Neural progenitor cell (in vitro differentiated cells): Measurements from ENCODE around the gene FAM149B1. TPM values are rescaled to one million over a fixed set of nuclear protein-coding genes. Genes with fewer than 3 reads are reported as not detected.

ENCODE experiments used
- DNase-seq: peaks from one replicate; pipeline ENCODE4 v3.0.0-alpha.2; 2016; ENCODE audit warnings: low spot score
- H2AFZ ChIP-seq: fragments of 200-600 bp; sonication (generic); replicated peaks from 2 replicates; pipeline ENCODE4 v1.6.1; 2016; ENCODE audit warnings: antibody characterized with exemption
- H3F3A ChIP-seq: fragments of 200-600 bp; sonication (generic); 2 replicates; pipeline ENCODE4 v1.6.1; 2016; ENCODE audit warnings: antibody characterized with exemption, low read depth
- H3K27ac ChIP-seq: fragments of 200-600 bp; sonication (generic); 2 replicates; pipeline ENCODE4 v1.5.1; 2016; ENCODE audit warnings: mild to moderate bottlenecking
- H3K27me3 ChIP-seq: fragments of 200-600 bp; sonication (generic); 2 replicates; pipeline ENCODE4 v1.6.1; 2016; ENCODE audit warnings: mild to moderate bottlenecking, moderate library complexity
- H3K36me3 ChIP-seq: fragments of 200-600 bp; sonication (generic); 2 replicates; pipeline ENCODE4 v1.5.1; 2016
- H3K4me1 ChIP-seq: fragments of 200-600 bp; sonication (generic); 2 replicates; pipeline ENCODE4 v1.6.1; 2016; ENCODE audit warnings: mixed run types
- H3K4me2 ChIP-seq: fragments of 200-600 bp; sonication (generic); 2 replicates; pipeline ENCODE4 v1.6.1; 2016
- H3K4me3 ChIP-seq: fragments of 200-600 bp; sonication (generic); 2 replicates; pipeline ENCODE4 v1.5.1; 2016
- H3K79me2 ChIP-seq: fragments of 200-600 bp; sonication (generic); 2 replicates; pipeline ENCODE4 v1.6.1; 2016; ENCODE audit warnings: low read depth
- H3K9ac ChIP-seq: fragments of 200-600 bp; sonication (generic); 2 replicates; pipeline ENCODE4 v1.6.1; 2016
- H3K9me3 ChIP-seq: fragments of 200-600 bp; sonication (generic); 2 replicates; pipeline ENCODE4 v1.5.1; 2016; ENCODE audit warnings: low read depth
- H4K20me1 ChIP-seq: fragments of 200-600 bp; sonication (generic); 2 replicates; pipeline ENCODE4 v1.6.1; 2016; ENCODE audit warnings: low read depth
- H3K27ac Mint-ChIP-seq: 3 replicates; pipeline ENCODE4 v1.8.0; 2021; ENCODE audit warnings: mixed read lengths
- H3K27me3 Mint-ChIP-seq: 2 replicates; pipeline ENCODE4 v1.8.0; 2022; ENCODE audit warnings: low read depth, mild to moderate bottlenecking, inconsistent platforms, moderate library complexity, mixed read lengths; ENCODE audit not compliant: insufficient read depth
- H3K36me3 Mint-ChIP-seq: 3 replicates; pipeline ENCODE4 v1.8.0; 2021; ENCODE audit warnings: mixed read lengths
- H3K4me1 Mint-ChIP-seq: 3 replicates; pipeline ENCODE4 v1.8.0; 2021; ENCODE audit warnings: mixed read lengths
- H3K4me3 Mint-ChIP-seq: 3 replicates; pipeline ENCODE4 v1.8.0; 2021; ENCODE audit warnings: mild to moderate bottlenecking, moderate library complexity, mixed read lengths
- H3K9me3 Mint-ChIP-seq: 3 replicates; pipeline ENCODE4 v1.8.0; 2020; ENCODE audit warnings: mixed read lengths
- EZH2 ChIP-seq: fragments of 200-600 bp; sonication (generic); IDR thresholded peaks from 2 replicates; pipeline ENCODE4 v1.6.1; 2017; ENCODE audit warnings: antibody characterized with exemption, mild to moderate bottlenecking, moderate library complexity
- EZH2phosphoT487 ChIP-seq: fragments of 200-600 bp; sonication (generic); IDR thresholded peaks from 2 replicates; pipeline ENCODE4 v1.6.1; 2017; ENCODE audit warnings: antibody characterized with exemption
- total RNA-seq: library from RNA; depleted of rRNA; stranded (reverse); fragments of >200 nt; gene quantifications from 2 replicates; pipeline ENCODE4 v1.2.3, GENCODE V29; 2015; ENCODE audit warnings: low replicate concordance
- TF ChIP-seq, protein P1 (sequence below): fragments of 200-600 bp; sonication (generic); IDR thresholded peaks from 2 replicates; pipeline ENCODE4 v1.5.1; 2017; ENCODE audit warnings: antibody characterized with exemption, mild to moderate bottlenecking

FAM149B1 gene
- total RNA-seq, 1 donor from 2014 or later = 43.3 TPM

DNA sequence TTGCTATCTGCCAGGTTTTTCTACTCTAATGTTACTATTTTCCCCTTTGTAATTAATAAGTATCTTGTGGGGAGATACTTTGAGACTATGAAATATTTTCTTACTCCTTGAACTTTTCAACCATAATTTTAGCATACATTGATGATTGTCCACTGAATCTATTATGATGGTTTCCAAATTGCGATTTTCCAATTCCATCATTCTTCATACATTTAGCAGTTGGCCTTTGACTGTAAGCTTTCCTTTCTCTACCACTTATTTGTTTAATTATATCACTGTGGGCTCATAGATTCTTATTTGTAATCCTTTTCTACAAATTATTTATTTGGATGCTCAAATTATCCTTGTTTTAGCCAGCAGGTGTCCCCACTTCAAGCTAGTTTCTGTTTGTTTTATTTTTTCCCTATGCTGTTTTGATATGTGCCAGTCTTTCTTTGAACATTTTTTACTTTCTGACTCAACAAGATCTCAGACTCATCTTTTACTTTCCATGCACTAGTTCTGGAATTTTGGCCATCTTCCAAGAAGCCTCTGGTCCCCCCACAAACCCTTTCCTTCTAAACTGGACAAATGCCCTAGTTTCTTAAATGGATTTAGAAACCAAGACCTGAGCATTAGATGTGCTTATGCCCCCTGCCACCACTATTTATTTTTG lies 95.9 kb downstream of the FAM149B1 start:
- Histone ChIP-seq H3K79me2 (no peaks in the 10 kb centered on the region), H3K4me2 (no peak overlapping the region), H3F3A (no peaks in the 10 kb centered on the region), H3K27ac (no peak overlapping the region), H2AFZ (no peak overlapping the region), H3K27me3 (no peaks in the 10 kb centered on the region), H3K4me3 (no peak overlapping the region), H3K36me3 (no peaks in the 10 kb centered on the region), H3K9me3 (no peaks in the 10 kb centered on the region), H4K20me1 (no peaks in the 10 kb centered on the region), H3K4me1 (no peaks in the 10 kb centered on the region), H3K9ac (no peak overlapping the region)
- Mint-ChIP-seq H3K9me3 (peaks cover 2% of the 10 kb centered on the region), H3K27me3 (no peaks in the 10 kb centered on the region), H3K36me3 (no peaks in the 10 kb centered on the region), H3K27ac (no peak overlapping the region), H3K4me3 (no peak overlapping the region), H3K4me1 (no peaks in the 10 kb centered on the region)
- no peak for DNase-seq
- TF ChIP-seq, protein P1, sequence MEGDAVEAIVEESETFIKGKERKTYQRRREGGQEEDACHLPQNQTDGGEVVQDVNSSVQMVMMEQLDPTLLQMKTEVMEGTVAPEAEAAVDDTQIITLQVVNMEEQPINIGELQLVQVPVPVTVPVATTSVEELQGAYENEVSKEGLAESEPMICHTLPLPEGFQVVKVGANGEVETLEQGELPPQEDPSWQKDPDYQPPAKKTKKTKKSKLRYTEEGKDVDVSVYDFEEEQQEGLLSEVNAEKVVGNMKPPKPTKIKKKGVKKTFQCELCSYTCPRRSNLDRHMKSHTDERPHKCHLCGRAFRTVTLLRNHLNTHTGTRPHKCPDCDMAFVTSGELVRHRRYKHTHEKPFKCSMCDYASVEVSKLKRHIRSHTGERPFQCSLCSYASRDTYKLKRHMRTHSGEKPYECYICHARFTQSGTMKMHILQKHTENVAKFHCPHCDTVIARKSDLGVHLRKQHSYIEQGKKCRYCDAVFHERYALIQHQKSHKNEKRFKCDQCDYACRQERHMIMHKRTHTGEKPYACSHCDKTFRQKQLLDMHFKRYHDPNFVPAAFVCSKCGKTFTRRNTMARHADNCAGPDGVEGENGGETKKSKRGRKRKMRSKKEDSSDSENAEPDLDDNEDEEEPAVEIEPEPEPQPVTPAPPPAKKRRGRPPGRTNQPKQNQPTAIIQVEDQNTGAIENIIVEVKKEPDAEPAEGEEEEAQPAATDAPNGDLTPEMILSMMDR = peak; percentile 59
- no peak for TF ChIP-seq EZH2

- no peaks in the 10 kb centered on the region for H3K9me3 ChIP-seq
- no peak for TF ChIP-seq EZH2phosphoT487
- no peak for TF ChIP-seq EZH2
- TF ChIP-seq, protein P1 = no peak
Observed at GRCh38 chr10:73264423-73264822, 96.5 kb downstream of the FAM149B1 start.

GRCh38 chr10:73281097-73281496 lies 113.2 kb downstream of the FAM149B1 start:
- H3K9ac ChIP-seq = no peak overlapping the region
- Mint-ChIP-seq H3K27ac (no peak overlapping the region), H3K4me1 (no peaks in the 10 kb centered on the region), H3K9me3 (no peaks in the 10 kb centered on the region), H3K27me3 (no peaks in the 10 kb centered on the region), H3K36me3 (no peaks in the 10 kb centered on the region), H3K4me3 (no peak overlapping the region)
- H3F3A ChIP-seq = no peaks in the 10 kb centered on the region
- H3K27me3 ChIP-seq = no peaks in the 10 kb centered on the region
- H3K4me2 ChIP-seq = no peak overlapping the region
- no peak overlapping the region for H3K27ac ChIP-seq
- no peaks in the 10 kb centered on the region for H3K36me3 ChIP-seq
- H3K4me1 ChIP-seq = no peaks in the 10 kb centered on the region
- TF ChIP-seq, protein P1 = no peak
- TF ChIP-seq EZH2 = no peak
- no peak for TF ChIP-seq EZH2phosphoT487
- DNase-seq = no peak
- H3K79me2 ChIP-seq = no peaks in the 10 kb centered on the region
- no peak overlapping the region for H2AFZ ChIP-seq
- H3K9me3 ChIP-seq = no peaks in the 10 kb centered on the region
- no peaks in the 10 kb centered on the region for H4K20me1 ChIP-seq
- no peak overlapping the region for H3K4me3 ChIP-seq

More at GRCh38 chr10:73264423-73264822, 96.5 kb downstream of the FAM149B1 start:
- H3K27ac ChIP-seq = no peak overlapping the region
- no peaks in the 10 kb centered on the region for H4K20me1 ChIP-seq
- no peaks in the 10 kb centered on the region for H3K36me3 ChIP-seq
- no peaks in the 10 kb centered on the region for H3K79me2 ChIP-seq
- H3K4me3 Mint-ChIP-seq = no peak overlapping the region
- no peaks in the 10 kb centered on the region for H3K27me3 ChIP-seq
- no peaks in the 10 kb centered on the region for H3K4me1 ChIP-seq
- no peaks in the 10 kb centered on the region for H3F3A ChIP-seq
- no peak overlapping the region for H2AFZ ChIP-seq
- no peak overlapping the region for H3K9ac ChIP-seq
- no peak for DNase-seq
- H3K9me3 Mint-ChIP-seq = no peaks in the 10 kb centered on the region
- no peak overlapping the region for H3K4me2 ChIP-seq
- no peaks in the 10 kb centered on the region for H3K27me3 Mint-ChIP-seq
- no peak overlapping the region for H3K4me3 ChIP-seq
- no peak overlapping the region for H3K27ac Mint-ChIP-seq
- no peaks in the 10 kb centered on the region for H3K4me1 Mint-ChIP-seq
- no peaks in the 10 kb centered on the region for H3K36me3 Mint-ChIP-seq
